Endothelial cell (in vitro differentiated cells): ENCODE data around the gene RNU4-1. TPM values are rescaled to one million over a fixed set of nuclear protein-coding genes. Genes with fewer than 3 reads are reported as not detected.
"Not testable (repeated sequence)": the region's sequence is repeated elsewhere in the genome, so short reads cannot be mapped to it uniquely, and the experiment has no call there.

Source experiments
- DNase-seq: peaks from one replicate; pipeline ENCODE4 v3.0.0; 2021; ENCODE audit warnings: low spot score
- H3K27ac Mint-ChIP-seq: one replicate; pipeline ENCODE4 v1.8.0; 2021; ENCODE audit warnings: mixed read lengths, inconsistent platforms; ENCODE audit not compliant: unreplicated experiment
- H3K27me3 Mint-ChIP-seq: one replicate; pipeline ENCODE4 v1.8.0; 2021; ENCODE audit warnings: mild to moderate bottlenecking, moderate library complexity, mixed read lengths, inconsistent platforms; ENCODE audit not compliant: unreplicated experiment
- H3K36me3 Mint-ChIP-seq: one replicate; pipeline ENCODE4 v1.8.0; 2021; ENCODE audit warnings: mild to moderate bottlenecking, low read depth, mixed read lengths, inconsistent platforms; ENCODE audit not compliant: unreplicated experiment
- H3K4me1 Mint-ChIP-seq: one replicate; pipeline ENCODE4 v1.8.0; 2021; ENCODE audit warnings: mild to moderate bottlenecking, mixed read lengths, inconsistent platforms; ENCODE audit not compliant: unreplicated experiment
- H3K4me3 Mint-ChIP-seq: one replicate; pipeline ENCODE4 v1.8.0; 2021; ENCODE audit warnings: mild to moderate bottlenecking, mixed read lengths, inconsistent platforms; ENCODE audit not compliant: unreplicated experiment
- H3K9me3 Mint-ChIP-seq: one replicate; pipeline ENCODE4 v1.8.0; 2021; ENCODE audit warnings: mixed read lengths, inconsistent platforms; ENCODE audit not compliant: unreplicated experiment
- CTCF ChIP-seq: fragments of 200-600 bp; sonication (generic); IDR thresholded peaks from one replicate; pipeline ENCODE4 v1.5.0; 2021; ENCODE audit warnings: antibody characterized with exemption; ENCODE audit not compliant: unreplicated experiment
- total RNA-seq: library from RNA; stranded (reverse); fragmentation: NEBNext Ultra II Directional; extraction: Animal tissue kit (Norgen Biotek cat#: 25700); gene quantifications from one replicate; pipeline ENCODE4 v1.2.1, GENCODE V29; 2021; ENCODE audit not compliant: unreplicated experiment

Gene RNU4-1
- total RNA-seq, 1 donor from 2014 or later, result 6,066 TPM

DNA sequence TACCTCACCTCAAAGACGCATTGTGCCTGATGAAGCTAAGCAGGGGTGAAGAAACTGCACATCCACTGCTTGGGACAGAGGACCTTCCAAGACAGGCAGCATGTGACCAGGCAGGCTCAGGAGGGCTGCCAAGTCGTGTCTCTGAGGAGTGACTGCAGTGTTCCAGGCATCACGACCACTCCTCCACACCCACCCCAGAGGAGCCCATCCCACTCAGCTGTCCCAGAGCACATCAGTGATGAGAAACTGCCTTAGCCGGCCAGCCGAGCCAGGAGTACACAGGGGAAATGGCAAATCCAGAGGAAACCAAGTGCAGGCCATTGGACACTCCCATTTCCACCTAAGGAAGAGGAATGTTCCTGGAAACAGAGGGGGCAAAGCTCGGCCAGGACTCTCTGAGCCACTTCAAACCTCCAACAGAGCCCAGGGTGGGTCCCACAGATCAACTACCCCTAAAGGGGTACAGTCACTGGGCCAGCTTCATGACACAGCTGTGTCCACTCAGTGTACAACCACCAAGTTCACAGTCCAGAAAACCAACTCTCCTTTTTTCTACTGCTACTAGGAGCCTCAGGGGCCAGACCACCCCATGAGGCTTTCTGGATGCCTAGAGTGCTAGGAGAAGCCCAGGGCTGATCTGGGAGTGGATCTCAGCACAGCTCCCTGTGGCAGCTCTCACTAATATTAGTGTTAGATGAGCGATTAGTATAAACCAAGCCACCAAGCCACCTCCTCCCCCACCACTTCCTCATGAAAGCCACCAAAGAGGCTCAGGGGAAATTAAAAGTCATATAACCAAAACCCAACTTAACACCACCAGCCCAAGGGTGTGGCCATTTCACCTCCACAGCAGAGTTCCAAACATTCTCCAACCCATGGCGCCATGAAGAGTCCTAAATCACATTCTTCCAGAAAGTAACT lies 42.9 kb downstream of the RNU4-1 start:
- TF ChIP-seq CTCF, result no peak
- DNase-seq, result no peak
- Mint-ChIP-seq H3K9me3 (no peaks in the 10 kb centered on the region), H3K36me3 (peaks cover 22% of the 10 kb centered on the region), H3K27me3 (peaks cover 6% of the 10 kb centered on the region), H3K27ac (peak overlapping the region; percentile 99), H3K4me1 (peaks cover 71% of the 10 kb centered on the region), H3K4me3 (peak overlapping the region; percentile 88)

- no peak for DNase-seq
- peaks cover 9% of the 10 kb centered on the region for H3K27me3 Mint-ChIP-seq
- peaks cover 17% of the 10 kb centered on the region for H3K36me3 Mint-ChIP-seq
- peaks cover 68% of the 10 kb centered on the region for H3K4me1 Mint-ChIP-seq
- TF ChIP-seq CTCF, result no peak
- H3K27ac Mint-ChIP-seq, result peak overlapping the region; percentile 99
- no peaks in the 10 kb centered on the region for H3K9me3 Mint-ChIP-seq
- H3K4me3 Mint-ChIP-seq, result peak overlapping the region; percentile 88
Observed at GRCh38 chr12:120249266-120249874, 43.7 kb downstream of the RNU4-1 start.

DNA sequence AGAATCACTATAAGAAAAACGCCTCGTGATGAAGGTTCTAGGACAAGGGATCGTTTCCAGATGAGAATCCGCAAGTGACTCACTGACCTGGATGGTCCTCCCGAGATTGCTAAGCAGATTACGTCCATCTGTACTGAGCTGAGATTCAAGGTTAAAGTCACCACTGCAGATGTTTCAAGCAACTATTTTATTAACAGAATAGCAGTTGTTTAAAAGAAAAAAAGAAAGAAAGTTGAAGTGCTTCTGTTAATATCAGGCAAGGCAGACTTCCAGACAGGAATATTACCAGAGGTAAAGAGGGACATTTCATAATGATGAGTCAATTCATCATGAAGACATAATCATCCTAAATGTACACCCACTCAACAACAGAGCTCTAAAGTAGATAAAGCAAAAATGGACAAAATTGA lies 45.4 kb downstream of the RNU4-1 start:
- Mint-ChIP-seq H3K27ac (peak overlapping the region; percentile 72), H3K4me3 (peak overlapping the region; percentile 80), H3K9me3 (no peaks in the 10 kb centered on the region), H3K4me1 (peaks cover 75% of the 10 kb centered on the region), H3K27me3 (peaks cover 9% of the 10 kb centered on the region), H3K36me3 (peaks cover 14% of the 10 kb centered on the region)
- DNase-seq, result no peak
- no peak for TF ChIP-seq CTCF

DNA sequence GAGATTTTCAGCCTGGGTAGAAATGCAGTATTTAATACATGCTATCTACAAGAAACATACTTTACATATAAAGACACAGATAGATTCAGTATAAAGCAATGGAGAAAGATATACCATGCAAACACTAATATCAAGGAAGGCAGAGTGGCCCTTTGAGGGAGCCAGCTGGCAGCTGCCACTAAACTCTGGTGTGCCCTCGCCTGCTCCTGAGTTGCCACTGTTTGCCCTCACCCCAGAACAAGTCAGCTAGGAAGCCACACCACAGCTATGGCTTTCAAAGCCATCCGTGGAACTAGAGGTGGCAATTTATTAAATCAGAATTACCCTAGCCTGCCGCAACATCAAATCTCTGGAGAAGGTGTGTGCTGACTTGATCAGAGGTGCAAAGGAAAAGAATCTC lies 45.9 kb downstream of the RNU4-1 start:
- H3K4me3 Mint-ChIP-seq, result peak overlapping the region; percentile 80
- H3K36me3 Mint-ChIP-seq, result peaks cover 13% of the 10 kb centered on the region
- H3K27ac Mint-ChIP-seq, result peak overlapping the region; percentile 72
- H3K27me3 Mint-ChIP-seq, result peaks cover 9% of the 10 kb centered on the region
- TF ChIP-seq CTCF, result no peak
- H3K9me3 Mint-ChIP-seq, result no peaks in the 10 kb centered on the region
- H3K4me1 Mint-ChIP-seq, result peaks cover 75% of the 10 kb centered on the region
- DNase-seq, result no peak

DNA sequence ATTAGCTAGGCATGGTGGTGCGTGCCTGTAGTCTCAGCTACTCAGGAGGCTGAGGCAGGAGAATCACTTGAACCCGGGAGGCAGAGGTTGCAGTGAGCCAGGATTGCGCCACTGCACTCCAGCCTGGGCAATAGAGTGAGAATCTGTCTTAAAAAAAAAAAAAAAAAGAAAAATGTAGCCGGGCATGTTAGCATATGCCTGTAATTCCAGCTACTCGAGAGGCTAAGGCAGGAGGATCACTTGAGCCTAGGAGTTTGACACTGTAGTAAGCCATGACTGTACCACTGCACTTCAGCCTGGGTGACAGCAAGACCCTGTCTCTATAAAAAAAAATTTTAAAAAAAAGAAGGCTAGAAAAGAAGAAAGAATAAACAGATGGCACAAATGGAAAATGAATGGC lies 46.3 kb downstream of the RNU4-1 start:
- H3K27ac Mint-ChIP-seq, H3K9me3 Mint-ChIP-seq, H3K4me3 Mint-ChIP-seq, H3K27me3 Mint-ChIP-seq, DNase-seq, H3K36me3 Mint-ChIP-seq: not testable (repeated sequence)
- peaks cover 75% of the 10 kb centered on the region for H3K4me1 Mint-ChIP-seq

Other genes with a start within 250 kb of the RNU4-1 start
- gene RAB35, start 176.5 kb downstream of the RNU4-1 start, total RNA-seq, result 76.4 TPM
- 54.0 TPM for gene GCN1, start 98.5 kb downstream of the RNU4-1 start, total RNA-seq
- gene RPLP0, start 92.1 kb downstream of the RNU4-1 start, total RNA-seq, result 2,318 TPM
- gene PXN, start 27.5 kb downstream of the RNU4-1 start, total RNA-seq, result 227 TPM
- gene RNU4-2, start 1.3 kb downstream of the RNU4-1 start, total RNA-seq, result 7,223 TPM
- gene SIRT4, start 9.1 kb upstream of the RNU4-1 start, total RNA-seq, result 1.8 TPM
- gene PLA2G1B, start 34.5 kb upstream of the RNU4-1 start, total RNA-seq, result not detected
- gene MSI1, start 75.9 kb upstream of the RNU4-1 start, total RNA-seq, result 27.6 TPM
- 294 TPM for gene COX6A1, start 144.9 kb upstream of the RNU4-1 start, total RNA-seq
- gene TRIAP1, start 153.1 kb upstream of the RNU4-1 start, total RNA-seq, result 39.8 TPM
- 25.5 TPM for gene GATC, start 153.2 kb upstream of the RNU4-1 start, total RNA-seq
- 255 TPM for gene SRSF9, start 176.5 kb upstream of the RNU4-1 start, total RNA-seq
- gene DYNLL1, start 202.9 kb upstream of the RNU4-1 start, total RNA-seq, result 392 TPM
- 27.2 TPM for gene COQ5, start 235.9 kb upstream of the RNU4-1 start, total RNA-seq
- 157 TPM for gene RNF10, start 241.1 kb upstream of the RNU4-1 start, total RNA-seq